ENCODE results near the gene TNNC1.

TNNC1 gene

GRCh38 chr3:52456800-52457183 lies 3.0 kb upstream of the TNNC1 start:
- FAIRE-seq = no peak

DNA sequence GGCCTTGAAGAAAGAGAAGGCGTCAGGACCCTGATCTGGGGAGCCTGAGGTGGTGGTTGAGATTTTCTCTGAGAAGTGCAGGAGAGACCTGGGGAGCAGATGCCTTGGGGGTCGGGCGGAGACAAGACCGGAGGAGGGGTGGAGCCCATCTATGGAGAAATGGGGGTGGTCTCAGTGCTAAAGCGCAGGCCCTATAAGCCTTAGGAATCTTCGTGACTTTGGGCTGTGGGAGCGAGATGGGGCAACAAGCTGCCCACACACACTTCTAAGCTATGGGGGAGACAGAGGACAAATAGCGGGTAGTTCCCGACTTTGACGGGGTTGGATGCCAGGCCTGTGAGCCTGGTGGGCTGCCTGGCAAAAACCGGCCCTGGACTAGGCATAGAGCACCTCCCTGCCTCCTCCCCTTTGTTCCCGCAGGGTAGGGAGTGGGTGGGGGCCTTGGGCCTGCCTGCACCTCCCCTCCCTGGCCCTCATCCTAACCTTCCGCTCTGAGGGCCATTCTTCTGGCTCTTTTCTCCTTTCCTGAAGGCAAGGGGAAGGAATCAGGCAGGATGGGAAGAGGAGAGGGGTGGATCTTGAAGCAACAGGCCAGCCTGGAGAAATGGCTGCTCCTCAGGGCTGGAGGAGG lies 2.4 kb upstream of the TNNC1 start:
- no peak for FAIRE-seq

GRCh38 chr3:52455283-52456168 lies 1.7 kb upstream of the TNNC1 start, which contains the start of gene NISCH:
TSS of gene NISCH (plus strand) at chr3:52455604. CDS start at chr3:52455642, 38 bp downstream.
- no peak for FAIRE-seq

GRCh38 chr3:52454938-52455282 lies 1.1 kb upstream of the TNNC1 start:
- no peak for FAIRE-seq

- no peak for FAIRE-seq
Observed at GRCh38 chr3:52454250-52454937, 553 bp upstream of the TNNC1 start.

DNA sequence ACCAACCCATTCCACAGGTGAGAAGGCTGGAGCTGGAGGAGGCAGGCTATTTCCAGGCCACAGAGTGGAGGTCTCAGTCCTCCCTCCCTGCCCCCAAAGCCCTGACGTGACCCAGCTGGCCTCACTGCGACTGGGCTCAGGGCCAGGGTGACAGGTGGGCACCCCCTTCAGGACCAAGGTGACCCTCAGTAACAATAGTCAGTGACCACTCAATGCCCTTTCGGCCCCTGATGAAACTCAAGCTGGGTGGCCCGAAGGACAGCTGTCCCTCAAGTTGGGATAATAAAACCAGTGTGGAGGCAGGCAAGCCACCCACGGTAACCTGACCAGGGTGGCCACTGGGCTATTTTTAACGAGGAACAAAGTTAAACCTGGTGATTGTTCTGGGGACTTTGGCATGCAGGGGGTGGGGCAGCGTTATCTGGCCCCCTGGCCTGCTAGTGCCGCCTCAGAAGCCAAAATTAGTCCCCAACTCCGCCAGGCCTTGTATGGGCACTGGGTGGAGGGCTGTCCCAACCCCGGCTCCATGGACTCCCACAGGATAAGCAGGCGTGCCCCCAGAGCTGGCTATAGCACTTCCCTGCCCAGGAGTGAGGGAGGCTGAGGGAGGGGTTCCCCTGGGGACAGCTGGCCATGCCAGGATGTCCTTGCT lies 1.1 kb downstream of the TNNC1 start:
- FAIRE-seq = no peak

GRCh38 chr3:52452126-52452525 lies 1.7 kb downstream of the TNNC1 start:
- FAIRE-seq = no peak

GRCh38 chr3:52451237-52452083 lies 2.4 kb downstream of the TNNC1 start:
- FAIRE-seq = no peak

- FAIRE-seq = no peak
Observed at GRCh38 chr3:52450489-52451236, 3.2 kb downstream of the TNNC1 start.

DNA sequence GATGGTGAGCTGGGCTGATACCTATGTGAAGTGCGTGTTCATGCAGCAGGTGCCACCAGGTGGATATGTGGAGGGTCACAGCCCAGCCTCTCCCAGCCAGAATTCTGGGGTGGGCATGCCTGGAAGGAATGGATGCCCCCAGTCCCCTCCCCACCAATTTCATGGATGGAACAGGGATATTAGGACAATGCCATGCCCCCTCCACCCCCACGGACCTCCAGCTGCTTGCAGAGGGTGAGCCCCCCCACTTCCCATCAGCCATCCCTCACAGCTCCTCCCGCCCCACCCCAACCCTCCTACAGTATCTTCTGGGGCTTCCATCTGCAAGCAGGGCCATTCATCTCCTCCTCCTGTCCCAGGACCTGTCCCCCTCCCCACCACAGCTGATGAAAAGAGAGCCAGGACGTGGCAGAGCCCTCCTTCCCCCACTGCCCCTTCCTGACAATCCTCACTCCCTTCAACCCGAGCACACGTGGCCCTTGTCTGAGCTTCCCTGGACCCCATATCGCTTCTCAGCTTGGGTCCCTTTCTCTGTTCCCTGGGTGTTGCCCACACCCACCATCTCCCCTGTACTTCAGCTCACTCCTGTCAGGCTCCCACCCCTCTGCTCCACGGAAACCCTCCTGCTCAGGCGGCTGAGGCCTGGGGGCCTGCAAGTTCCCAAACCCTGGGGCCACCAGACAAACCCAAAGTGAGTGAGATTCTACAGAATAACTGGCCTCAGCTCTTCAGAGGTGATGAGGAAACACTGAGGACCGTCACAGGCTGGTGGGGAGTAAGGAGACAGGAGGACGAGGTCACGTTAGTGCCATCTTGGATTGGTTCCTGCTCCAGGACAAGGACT lies 6.1 kb downstream of the TNNC1 start:
- no peak for FAIRE-seq

GRCh38 chr3:52446631-52447511 lies 7.0 kb downstream of the TNNC1 start:
- FAIRE-seq = no peak

DNA sequence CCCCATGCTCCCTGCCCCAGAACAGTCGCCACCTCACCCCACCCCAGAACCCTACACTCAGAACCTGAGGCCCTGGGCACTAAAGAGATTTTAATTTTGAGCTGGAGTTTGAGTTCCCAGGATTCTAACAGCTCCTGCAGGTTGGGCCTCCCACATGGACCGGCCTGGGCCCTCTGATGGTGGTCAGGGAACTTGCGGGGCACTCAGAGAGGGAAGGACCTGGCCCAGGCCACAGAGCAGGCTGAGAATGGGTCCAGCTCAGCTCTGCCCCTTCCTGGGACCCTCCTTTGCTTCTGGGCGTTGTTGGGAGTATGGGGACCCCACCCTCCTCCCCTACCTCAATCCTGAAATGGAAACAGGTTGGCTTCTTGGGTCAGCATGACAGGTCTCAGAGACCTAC lies 7.8 kb downstream of the TNNC1 start:
- FAIRE-seq = no peak

- no peak for FAIRE-seq
Observed at GRCh38 chr3:52444860-52445793, 8.7 kb downstream of the TNNC1 start, which contains the start of gene SEMA3G. TSS of gene SEMA3G (minus strand) at chr3:52445103. CDS start at chr3:52445027, 76 bp downstream.

GRCh38 chr3:52443791-52444687 lies 9.8 kb downstream of the TNNC1 start:
- FAIRE-seq = no peak

DNA sequence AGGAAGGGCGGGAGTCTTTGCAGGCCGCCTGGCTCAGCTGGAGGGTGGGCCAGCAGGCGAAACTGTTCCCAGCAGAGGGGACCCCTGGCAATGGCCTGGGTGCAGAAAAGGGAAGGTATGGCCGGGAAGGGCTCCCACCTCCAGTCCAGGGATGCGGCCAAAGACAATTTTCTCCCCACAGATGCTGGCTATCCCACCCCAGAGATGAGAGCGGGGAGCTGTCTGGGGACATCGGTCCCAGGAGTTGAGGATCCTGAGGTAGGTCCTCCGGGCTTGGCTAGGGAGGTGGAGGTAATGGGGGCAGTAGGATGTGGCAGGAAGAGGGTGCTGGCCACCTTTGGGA lies 10.6 kb downstream of the TNNC1 start:
- no peak for FAIRE-seq

GRCh38 chr3:52442409-52443267 lies 11.2 kb downstream of the TNNC1 start:
- FAIRE-seq = no peak

All from islet of Langerhans (tissue), 1 donor.